ENCODE measurements around the gene WDR88. TPM values are rescaled to one million over a fixed set of nuclear protein-coding genes. Genes with fewer than 3 reads are reported as not detected.

WDR88 gene
- total and polyA plus RNA-seq, 2 of the 8 experiments (the other 6 are each of a cell fraction or from before 2014, with no cell fraction given) = not detected

DNA sequence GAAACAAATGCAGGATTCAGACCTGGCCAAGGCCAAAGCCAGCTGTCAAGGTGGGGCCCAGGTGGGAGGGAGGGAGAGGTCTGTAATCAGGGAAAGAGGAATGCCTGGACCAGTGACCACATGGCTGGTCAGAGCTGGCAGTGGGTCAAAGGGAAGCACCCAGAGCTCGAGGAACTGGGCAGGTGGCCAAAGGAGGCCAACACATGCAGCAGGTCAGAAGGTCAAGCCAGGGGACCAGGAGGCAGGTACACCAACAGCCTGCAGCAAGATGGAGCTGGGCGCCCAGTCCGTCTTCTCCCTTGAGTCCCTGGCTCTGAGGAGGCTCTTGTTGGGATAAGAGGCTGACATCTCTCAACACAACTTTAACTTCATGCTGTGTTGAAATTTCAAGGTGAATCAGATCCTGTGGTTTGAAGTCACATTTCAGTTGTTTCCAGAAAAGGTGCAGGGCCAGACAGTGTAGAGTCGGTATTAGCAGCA lies 33.8 kb upstream of the WDR88 start:
- Histone ChIP-seq H4K20me1 (replicated peaks in 1 of 2; ENCODE audit: control insufficient read depth in 1 of 2, insufficient read depth in 2 of 2, low read length in 2 of 2) (no peaks in the 10 kb centered on the region), H2BK15ac (ENCODE audit: low read length) (no peak overlapping the region), H4K5ac (ENCODE audit: insufficient read length, low read depth, low read length) (no peak overlapping the region), H2BK12ac (ENCODE audit: low read depth, low read length) (no peak overlapping the region), H3K23ac (ENCODE audit: insufficient read length) (no peak overlapping the region), H3K9ac (replicated peaks in 1 of 4; ENCODE audit: extremely low read depth in 1 of 4, low read depth in 3 of 4, low read length in 3 of 4) (no peak overlapping the region), H3K4me2 (ENCODE audit: insufficient read depth in 1 of 2, low read depth in 2 of 2, low read length in 2 of 2) (no peak overlapping the region), H2BK20ac (ENCODE audit: low read length) (no peak overlapping the region), H3K4ac (replicated peaks; ENCODE audit: insufficient read length, low read depth, low read length) (no peak overlapping the region), H3K14ac (ENCODE audit: insufficient read length) (no peak overlapping the region), H3K18ac (ENCODE audit: extremely low read depth, low read length) (no peak overlapping the region), H3K9me3 (ENCODE audit: insufficient read depth in 2 of 2, low read depth in 1 of 2, low read length in 1 of 2) (no peaks in the 10 kb centered on the region), H4K91ac (replicated peaks; ENCODE audit: insufficient read length, low read length) (no peak overlapping the region), H3K4me1 (replicated peaks in 1 of 4; ENCODE audit: control insufficient read depth in 3 of 4, insufficient read depth in 4 of 4, low read length in 3 of 4) (no peaks in the 10 kb centered on the region), H3K23me2 (ENCODE audit: low read depth, low read length) (no peaks in the 10 kb centered on the region), H3K27me3 (replicated peaks in 1 of 4; ENCODE audit: control insufficient read depth in 3 of 4, extremely low read depth in 1 of 4, insufficient read depth in 3 of 4, low read length in 3 of 4) (no peaks in the 10 kb centered on the region), H3K56ac (replicated peaks; ENCODE audit: insufficient read length, low read depth, low read length) (no peak overlapping the region), H3K4me3 (ENCODE audit: extremely low read depth in 1 of 4, insufficient read depth in 2 of 4, low read depth in 3 of 4, low read length in 4 of 4) (no peak overlapping the region), H2AK5ac (ENCODE audit: low read depth, low read length) (no peak overlapping the region), H3K36me3 (ENCODE audit: control insufficient read depth in 2 of 4, insufficient read depth in 4 of 4, low read length in 3 of 4) (peaks cover 0 to 57% (median 23%) of the 10 kb centered on the region in 4 experiments; a peak in 7 of 8 replicates), H3K79me1 (ENCODE audit: low read depth, low read length) (no peaks in the 10 kb centered on the region), H2AFZ (ENCODE audit: low read length) (no peak overlapping the region), H2BK120ac (replicated peaks; ENCODE audit: low read depth, low read length) (no peak overlapping the region), H3K79me2 (ENCODE audit: control insufficient read depth in 1 of 2, insufficient read depth in 2 of 2, low read length in 2 of 2) (no peaks in the 10 kb centered on the region), H2BK5ac (ENCODE audit: low read depth, low read length) (no peak overlapping the region), H3K27ac (ENCODE audit: low read depth, low read length) (no peak overlapping the region), H4K8ac (ENCODE audit: extremely low read depth, insufficient read depth, low read length) (no peak overlapping the region)
- POLR2A ChIA-PET (ENCODE audit: partially characterized antibody) = no interaction called here
- CTCF ChIA-PET (ENCODE audit: partially characterized antibody) = interaction anchor here (1.3 kb wide), 1 partner anchor 20 kb away, joined by 3 read pairs; no protein-coding TSS in a partner anchor
- no peak for DNase-seq (ENCODE audit: low read depth in 1 of 2, low spot score in 2 of 2)
- no peak for FAIRE-seq
- 81% methylated on average over 4 of the region's 4 CpGs; no CpG with 5 or more reads in 1 of the 2 experiments for WGBS, 2 experiments (ENCODE audit: extremely low coverage in 1 of 2, insufficient coverage in 1 of 2, insufficient read length in 1 of 2, insufficient replicate concordance in 2 of 2, low coverage in 1 of 2, low lambda C conversion rate in 2 of 2, missing lambda C conversion rate in 1 of 2)
- no peak for TF ChIP-seq PHF8 (conservative IDR thresholded peaks at IDR 0.05; ENCODE audit: low read depth, low read length)
- no peak for TF ChIP-seq SIRT6 (IDR thresholded peaks at IDR 0.05; ENCODE audit: low read length)
- TF ChIP-seq EGR1 (IDR thresholded peaks at IDR 0.05; ENCODE audit: borderline replicate concordance, low read depth, low read length) = no peak
- TF ChIP-seq ASH2L (IDR thresholded peaks at IDR 0.05; ENCODE audit: low read length) = no peak
- TF ChIP-seq JUN (IDR thresholded peaks at IDR 0.05; ENCODE audit: low read depth, low read length) = no peak
- no peak for TF ChIP-seq SRF (IDR thresholded peaks at IDR 0.05; ENCODE audit: low read depth, low read length)
- TF ChIP-seq EZH2 (IDR thresholded peaks at IDR 0.05; ENCODE audit: low read depth, low read length, severe bottlenecking) = no peak
- TF ChIP-seq BCL11A (IDR thresholded peaks at IDR 0.05; ENCODE audit: low read depth in 2 of 2, low read length in 2 of 2) = no peak
- no peak for TF ChIP-seq RXRA (IDR thresholded peaks at IDR 0.05; ENCODE audit: insufficient read depth, low read depth, low read length)
- no peak for TF ChIP-seq HDAC2 (IDR thresholded peaks at IDR 0.05; ENCODE audit: borderline replicate concordance in 1 of 2, low read depth in 2 of 2, low read length in 2 of 2)
- no peak for TF ChIP-seq BRCA1 (IDR thresholded peaks at IDR 0.05; ENCODE audit: low read depth, low read length)
- TF ChIP-seq RBBP5 (IDR thresholded peaks at IDR 0.05; ENCODE audit: borderline replicate concordance, low read depth, low read length) = no peak
- no peak for TF ChIP-seq EP300 (IDR thresholded peaks at IDR 0.05; ENCODE audit: borderline replicate concordance in 1 of 2, low read depth in 2 of 2, low read length in 2 of 2)
- TF ChIP-seq KDM4A (IDR thresholded peaks at IDR 0.05; ENCODE audit: low read depth, low read length, severe bottlenecking) = no peak

Data from H1 (cell line).